GM18511 (cell line): ENCODE data around the gene ATP5MC2.
"Not testable (repeated sequence)": the region's sequence is repeated elsewhere in the genome, so short reads cannot be mapped to it uniquely, and the experiment has no call there.

Source experiments
- ATAC-seq: cut with Tn5 transposase; IDR thresholded peaks from one replicate; pipeline ENCODE4 v1.9.1; 2021; ENCODE audit warnings: mild to moderate bottlenecking, moderate library complexity; ENCODE audit not compliant: unreplicated experiment

Gene ATP5MC2

GRCh38 chr12:53695152-53696145 lies 19.6 kb upstream of the ATP5MC2 start:
- no peak for ATAC-seq

GRCh38 chr12:53694756-53695151 lies 18.9 kb upstream of the ATP5MC2 start:
- ATAC-seq = no peak

- ATAC-seq = no peak
Measured at GRCh38 chr12:53688134-53688533, 12.3 kb upstream of the ATP5MC2 start.

DNA sequence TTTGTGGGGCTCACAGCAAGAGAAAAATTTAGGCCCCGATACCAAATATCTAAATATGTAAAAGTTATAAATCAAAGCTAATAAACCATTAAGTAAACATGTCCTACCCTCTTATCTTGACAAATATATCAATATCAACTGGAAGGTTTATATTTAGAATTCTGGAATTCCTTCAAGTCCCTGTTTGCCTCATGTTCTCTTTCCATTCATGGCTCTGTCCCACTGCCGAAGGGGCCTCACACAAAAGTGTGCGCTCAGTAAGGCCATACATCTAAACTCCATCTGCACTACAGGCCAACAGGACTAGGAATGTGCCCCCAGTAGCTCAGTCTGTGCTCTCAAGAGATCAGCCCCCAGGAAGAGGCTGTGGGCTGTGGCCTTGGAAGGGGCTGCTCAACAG lies 10.6 kb upstream of the ATP5MC2 start:
- no peak for ATAC-seq

DNA sequence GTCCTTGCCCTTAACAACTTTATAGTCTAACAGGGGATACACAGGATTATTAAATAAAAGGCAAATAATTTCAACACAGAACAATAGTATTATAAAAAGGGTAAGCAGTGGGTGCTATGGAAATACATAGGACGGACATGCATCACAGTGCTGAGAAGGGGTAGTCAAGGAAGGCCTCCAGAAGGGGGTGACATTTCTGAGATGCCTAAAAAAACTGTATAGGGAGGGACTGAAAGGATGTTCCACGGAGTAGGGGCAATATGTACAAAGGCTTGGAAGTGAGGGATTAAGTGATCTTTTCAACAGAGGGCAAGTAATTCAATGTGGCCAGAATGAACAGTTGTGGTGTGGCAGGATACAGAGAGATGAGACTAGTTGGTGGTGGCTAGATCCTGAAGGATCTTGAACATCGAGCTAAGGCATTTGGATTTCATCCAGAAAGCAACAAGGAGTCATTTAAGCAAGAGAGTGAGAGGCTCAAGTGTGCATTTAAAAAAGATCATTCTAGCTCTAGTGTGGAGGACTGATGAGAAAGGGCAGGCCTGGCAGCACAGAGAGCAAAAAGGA lies 8.9 kb upstream of the ATP5MC2 start:
- no peak for ATAC-seq

DNA sequence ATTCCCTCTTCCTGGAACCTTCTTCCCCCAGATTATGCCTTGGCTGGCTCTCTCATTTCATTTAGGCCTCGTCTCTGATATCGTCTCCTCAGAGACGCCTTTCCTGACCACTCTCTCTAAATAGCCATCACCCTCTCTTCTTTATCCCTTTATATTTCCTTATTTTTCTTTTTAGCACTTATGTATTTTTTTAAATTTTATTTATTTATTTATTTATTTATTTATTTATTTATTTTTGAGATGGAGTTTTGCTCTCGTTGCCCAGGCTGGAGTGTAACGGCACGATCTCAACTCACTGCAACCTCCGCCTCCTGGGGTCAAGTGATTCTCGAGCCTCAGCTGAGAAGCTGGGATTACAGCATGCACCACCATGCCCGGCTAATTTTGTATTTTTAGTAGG lies 8.1 kb upstream of the ATP5MC2 start:
- ATAC-seq = no peak

DNA sequence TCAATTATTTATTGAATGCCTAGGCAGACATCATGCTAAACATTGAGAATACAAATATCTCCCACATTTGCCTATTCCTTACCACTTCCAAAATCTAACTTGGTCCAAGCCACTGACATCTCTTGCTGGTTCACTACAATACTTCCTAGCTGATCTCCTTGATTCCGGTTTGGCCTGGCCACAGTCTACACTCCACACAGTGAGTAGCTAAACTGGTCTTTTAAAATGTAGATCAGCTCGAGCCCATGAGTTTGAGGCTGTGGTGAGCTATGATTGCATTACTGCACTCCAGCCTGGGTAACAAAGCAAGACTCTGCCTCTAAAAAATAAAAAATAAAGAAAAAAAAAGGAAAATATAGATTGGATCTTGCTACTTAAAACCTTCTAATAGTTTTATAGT lies 7.6 kb upstream of the ATP5MC2 start:
- ATAC-seq = no peak

DNA sequence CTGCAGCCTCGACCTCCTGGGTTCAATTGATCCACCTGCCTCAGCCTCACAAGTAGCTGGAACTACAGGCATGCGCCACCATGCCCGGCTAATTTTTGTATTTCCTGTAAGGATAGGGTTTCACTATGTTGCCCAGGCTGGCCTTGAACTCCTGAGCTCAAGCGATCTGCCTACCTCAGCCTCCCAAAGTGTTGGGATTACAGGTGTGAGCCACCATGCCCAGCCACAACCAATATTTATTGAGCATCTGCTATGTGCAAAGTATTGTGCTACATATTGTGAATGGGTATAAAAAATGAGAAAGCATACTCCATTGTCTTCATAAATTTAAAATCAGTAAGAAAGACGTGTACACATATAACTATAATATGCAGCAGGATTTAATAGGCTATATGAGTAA lies 4.2 kb upstream of the ATP5MC2 start:
- not testable (repeated sequence) for ATAC-seq

DNA sequence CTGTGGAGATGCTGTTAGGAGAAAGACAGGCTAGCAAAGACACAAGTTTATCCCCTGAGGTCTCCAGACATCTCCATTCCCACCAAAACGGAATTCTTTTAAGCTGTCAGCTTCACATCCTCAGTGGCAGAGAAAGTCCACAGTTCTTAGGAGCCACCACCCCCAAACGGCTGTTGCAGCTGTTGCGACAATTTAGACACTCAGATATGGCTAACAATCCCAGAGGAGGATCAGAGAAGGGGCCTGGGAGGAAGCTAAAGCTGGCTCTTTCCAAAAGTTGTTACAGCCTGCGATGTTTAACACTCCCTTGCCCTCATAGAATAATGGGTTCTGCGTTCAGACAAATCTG lies 1.9 kb upstream of the ATP5MC2 start:
- no peak for ATAC-seq

DNA sequence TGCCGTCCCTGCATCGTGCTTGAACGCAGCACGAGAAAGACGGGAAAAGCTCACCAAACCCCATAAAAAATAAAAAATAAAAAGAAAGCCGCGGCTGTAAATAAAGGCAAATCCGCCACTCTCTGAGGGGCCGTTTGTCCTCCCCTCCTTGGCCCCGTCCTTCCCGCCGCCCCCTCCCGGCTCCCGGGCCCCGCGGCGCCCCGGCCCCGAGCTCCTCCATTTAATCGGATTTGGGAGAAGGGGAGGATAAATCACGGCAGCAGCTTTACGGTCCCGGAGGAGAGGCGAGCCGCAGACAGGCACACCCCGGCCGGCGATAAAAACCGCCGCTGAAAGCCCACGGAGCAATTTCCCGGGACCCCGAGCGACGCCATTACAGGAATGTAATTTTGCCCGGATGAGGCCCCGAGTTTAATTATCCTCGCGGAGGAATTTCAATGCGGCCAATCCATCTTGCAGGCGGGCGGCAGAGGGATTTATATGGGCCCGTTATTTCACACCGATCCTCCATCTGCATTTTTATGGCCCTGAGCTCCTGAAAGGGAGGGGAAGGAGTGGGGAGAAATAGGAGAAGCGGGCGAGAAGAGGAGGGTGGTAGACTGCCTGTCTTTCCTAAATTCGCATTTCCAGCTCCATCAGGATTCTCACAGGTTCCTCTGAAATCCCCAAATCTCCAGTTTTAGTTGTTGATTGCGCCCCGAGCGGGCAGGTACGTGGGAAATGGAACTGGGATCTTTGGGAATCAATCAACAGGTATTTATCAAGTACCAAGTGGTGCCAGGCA lies 1.3 kb upstream of the ATP5MC2 start:
- no peak for ATAC-seq

- peak; percentile 10 for ATAC-seq
Measured at GRCh38 chr12:53676656-53677015, 753 bp upstream of the ATP5MC2 start.

DNA sequence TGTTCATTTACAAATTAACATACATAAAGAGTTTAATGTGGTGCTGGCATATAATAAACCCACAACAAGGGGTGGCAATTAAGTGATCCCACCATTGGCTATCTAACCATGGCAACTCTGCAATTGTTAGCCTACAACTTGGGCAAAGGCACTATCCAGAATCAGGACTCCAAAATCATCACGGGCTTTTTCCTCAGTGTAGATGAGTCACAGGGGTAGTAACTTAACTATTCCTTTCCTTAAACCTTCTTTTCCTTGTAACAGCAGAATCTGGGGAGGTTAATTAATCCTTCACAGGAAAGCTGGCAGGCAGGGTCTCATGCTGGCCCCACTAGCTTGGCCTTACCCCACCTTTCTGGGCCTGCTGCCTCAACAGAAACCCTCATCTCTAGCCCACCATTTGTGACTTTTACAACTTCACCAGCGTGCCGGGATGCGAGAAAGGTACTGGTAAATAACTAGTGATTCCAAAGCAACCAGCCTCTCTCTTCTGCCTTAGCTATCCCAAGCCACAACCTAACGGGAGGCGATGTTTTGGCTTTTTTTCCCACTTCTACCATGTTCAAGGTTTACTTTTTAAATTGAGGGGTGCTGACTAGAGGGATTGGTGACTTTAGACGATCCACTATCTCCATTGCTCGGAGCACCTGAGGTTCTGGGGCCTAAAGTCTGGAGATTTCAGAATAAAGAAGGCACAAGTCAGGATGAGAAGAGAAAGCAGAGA lies 744 bp downstream of the ATP5MC2 start:
- ATAC-seq = no peak

GRCh38 chr12:53670971-53671370 lies 4.9 kb downstream of the ATP5MC2 start:
- no peak for ATAC-seq

- ATAC-seq = no peak
Measured at GRCh38 chr12:53670308-53670707, 5.6 kb downstream of the ATP5MC2 start.

- no peak for ATAC-seq
Measured at GRCh38 chr12:53667080-53667479, 8.8 kb downstream of the ATP5MC2 start.

GRCh38 chr12:53664936-53665335 lies 10.9 kb downstream of the ATP5MC2 start:
- ATAC-seq = no peak

- no peak for ATAC-seq
Measured at GRCh38 chr12:53664191-53664590, 11.7 kb downstream of the ATP5MC2 start.

DNA sequence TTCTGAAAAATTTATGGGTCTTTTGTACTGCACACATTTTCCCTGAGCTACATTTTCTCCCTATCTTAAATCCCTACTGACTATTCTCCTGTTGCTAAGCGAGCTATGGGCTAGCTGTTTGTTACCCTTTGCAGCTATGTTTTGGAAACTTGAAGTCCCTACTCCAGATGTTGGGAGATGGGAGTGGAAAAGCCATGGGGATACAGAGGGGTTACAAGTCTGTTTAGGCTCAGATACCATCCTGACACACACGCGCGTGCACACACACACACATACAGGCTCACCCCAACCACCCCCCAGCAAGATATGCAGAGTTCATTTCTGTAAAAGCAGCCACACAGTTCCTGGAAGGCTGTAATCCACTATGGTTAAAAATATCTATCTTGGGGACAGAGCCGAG lies 15.8 kb downstream of the ATP5MC2 start:
- no peak for ATAC-seq

GRCh38 chr12:53659571-53659981 lies 16.3 kb downstream of the ATP5MC2 start:
- no peak for ATAC-seq

DNA sequence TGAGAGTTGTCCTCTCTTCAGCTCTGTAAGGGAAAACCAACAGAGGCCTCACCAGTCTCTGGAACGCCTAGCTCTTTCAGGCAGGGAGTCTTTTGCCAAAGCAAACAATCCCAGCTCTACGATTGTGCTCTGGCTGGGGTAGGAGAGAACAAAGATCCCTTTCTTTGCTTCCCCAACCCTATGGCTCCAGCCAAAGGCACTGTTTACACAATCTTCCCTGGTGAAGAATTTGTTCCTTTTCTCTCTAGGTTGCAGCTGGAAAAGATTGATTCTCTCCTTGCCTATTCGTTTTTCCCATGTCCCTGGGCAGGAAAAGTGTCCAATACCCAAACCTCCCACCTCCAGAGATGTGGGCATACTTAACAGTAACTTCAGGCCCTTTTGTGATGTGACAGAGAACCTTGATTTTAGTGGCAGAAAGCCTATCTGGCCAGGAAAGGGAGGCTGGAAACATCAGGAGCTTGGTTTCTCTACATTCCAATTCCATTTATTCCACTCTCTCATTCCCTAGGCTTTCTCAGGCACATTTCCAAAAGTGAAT lies 16.8 kb downstream of the ATP5MC2 start:
- no peak for ATAC-seq

DNA sequence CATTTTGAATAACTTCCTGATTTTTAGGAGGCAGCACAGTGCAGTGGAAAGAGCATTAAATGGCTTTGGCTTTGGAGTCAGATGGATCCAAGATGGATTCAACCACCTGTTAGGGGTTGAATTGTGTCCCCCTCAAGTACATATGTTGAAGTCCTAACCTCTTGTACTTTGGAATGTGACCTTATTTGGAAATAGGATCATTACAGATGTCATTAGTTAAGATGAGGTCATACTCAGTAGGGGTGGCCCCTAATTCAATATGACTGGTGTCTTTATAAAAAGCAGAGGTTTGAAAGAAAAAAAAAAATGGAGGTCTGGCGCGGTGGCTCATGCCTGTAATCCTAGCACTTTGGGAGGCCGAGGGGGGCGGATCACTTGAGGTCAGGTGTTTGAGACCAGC lies 18.8 kb downstream of the ATP5MC2 start:
- no peak for ATAC-seq
